Measurements from ENCODE around the gene WDR18. TPM values are rescaled to one million over a fixed set of nuclear protein-coding genes. Genes with fewer than 3 reads are reported as not detected.

Gene WDR18
- polyA plus RNA-seq, 1 donor (not counting 4 experiments of a cell fraction or from before 2014, with no cell fraction given): 26.3 TPM

GRCh38 chr19:960601-960938 lies 23.6 kb upstream of the WDR18 start:
- TF ChIP-seq CTCF (optimal IDR thresholded peaks at IDR 0.05 in 1 of 3, IDR thresholded peaks at IDR 0.05 in 1 of 3, conservative IDR thresholded peaks at IDR 0.05 in 1 of 3; ENCODE audit: extremely low read depth in 1 of 3, insufficient read depth in 2 of 3, low read length in 3 of 3): no peak
- no peak for TF ChIP-seq EZH2 (IDR thresholded peaks at IDR 0.05; ENCODE audit: low read length)
- no peak overlapping the region for H3K4me2 ChIP-seq (ENCODE audit: control insufficient read depth, extremely low read depth, insufficient read depth, low read depth, low read length)

GRCh38 chr19:961866-962620 lies 22.1 kb upstream of the WDR18 start:
- dilution Hi-C loops (cut with MboI; ENCODE audit: extremely low pct_ligation_motif_present, low sequenced_read_pairs): no loop called here
- FAIRE-seq: no peak

More at GRCh38 chr19:960601-960938, 23.6 kb upstream of the WDR18 start:
- FAIRE-seq (no peak), DNase-seq (ENCODE audit: low read depth, low spot score) (no peak)
- Histone ChIP-seq H3K4me1 (ENCODE audit: control insufficient read depth, extremely low read depth, insufficient read depth, low read length) (peaks cover 5% of the 10 kb centered on the region), H3K36me3 (ENCODE audit: control insufficient read depth in 2 of 2, extremely low read depth in 1 of 2, insufficient read depth in 2 of 2, low read length in 2 of 2) (peaks cover 2 to 7% of the 10 kb centered on the region in 2 experiments), H4K20me1 (ENCODE audit: control insufficient read depth, extremely low read depth, insufficient read depth, low read length) (no peaks in the 10 kb centered on the region), H3K27ac (ENCODE audit: control insufficient read depth, insufficient read depth, low read length) (no peak overlapping the region), H3K9ac (ENCODE audit: control insufficient read depth, extremely low read depth, insufficient read depth, low read length) (no peak overlapping the region), H2AFZ (ENCODE audit: control insufficient read depth, low read length) (no peak overlapping the region), H3K27me3 (ENCODE audit: control insufficient read depth, extremely low read depth, insufficient read depth, low read length) (no peaks in the 10 kb centered on the region), H3K79me2 (ENCODE audit: control insufficient read depth, insufficient read depth, low read length) (no peaks in the 10 kb centered on the region), H3K9me3 (ENCODE audit: control insufficient read depth, low read depth, low read length) (no peaks in the 10 kb centered on the region), H3K4me3 (ENCODE audit: control insufficient read depth in 2 of 3, extremely low read depth in 1 of 3, insufficient read depth in 2 of 3, low read depth in 1 of 3, low read length in 3 of 3) (no peak overlapping the region), H3K9me1 (ENCODE audit: control insufficient read depth, extremely low read depth, insufficient read depth, low read length) (no peaks in the 10 kb centered on the region)
- dilution Hi-C loops (cut with MboI; ENCODE audit: extremely low pct_ligation_motif_present, low sequenced_read_pairs): no loop called here

More at GRCh38 chr19:961866-962620, 22.1 kb upstream of the WDR18 start:
- DNase-seq (ENCODE audit: low read depth, low spot score): no peak
- Histone ChIP-seq H3K9me3 (ENCODE audit: control insufficient read depth, low read depth, low read length) (peaks cover 2% of the 10 kb centered on the region), H3K27ac (ENCODE audit: control insufficient read depth, insufficient read depth, low read length) (no peak overlapping the region), H3K4me2 (ENCODE audit: control insufficient read depth, extremely low read depth, insufficient read depth, low read depth, low read length) (no peak overlapping the region), H3K4me1 (ENCODE audit: control insufficient read depth, extremely low read depth, insufficient read depth, low read length) (peaks cover 5% of the 10 kb centered on the region), H4K20me1 (ENCODE audit: control insufficient read depth, extremely low read depth, insufficient read depth, low read length) (no peaks in the 10 kb centered on the region), H3K9ac (ENCODE audit: control insufficient read depth, extremely low read depth, insufficient read depth, low read length) (no peak overlapping the region), H3K9me1 (ENCODE audit: control insufficient read depth, extremely low read depth, insufficient read depth, low read length) (no peaks in the 10 kb centered on the region), H3K79me2 (ENCODE audit: control insufficient read depth, insufficient read depth, low read length) (no peaks in the 10 kb centered on the region), H2AFZ (ENCODE audit: control insufficient read depth, low read length) (no peak overlapping the region), H3K36me3 (ENCODE audit: control insufficient read depth in 2 of 2, extremely low read depth in 1 of 2, insufficient read depth in 2 of 2, low read length in 2 of 2) (peaks cover 3 to 11% of the 10 kb centered on the region in 2 experiments), H3K27me3 (ENCODE audit: control insufficient read depth, extremely low read depth, insufficient read depth, low read length) (no peaks in the 10 kb centered on the region), H3K4me3 (ENCODE audit: control insufficient read depth in 2 of 3, extremely low read depth in 1 of 3, insufficient read depth in 2 of 3, low read depth in 1 of 3, low read length in 3 of 3) (no peak overlapping the region)
- no peak for TF ChIP-seq EZH2 (IDR thresholded peaks at IDR 0.05; ENCODE audit: low read length)
- no peak for TF ChIP-seq CTCF (optimal IDR thresholded peaks at IDR 0.05 in 1 of 3, IDR thresholded peaks at IDR 0.05 in 1 of 3, conservative IDR thresholded peaks at IDR 0.05 in 1 of 3; ENCODE audit: extremely low read depth in 1 of 3, insufficient read depth in 2 of 3, low read length in 3 of 3)

All from keratinocyte (primary cell).